RPMI7951 (cell line): ENCODE data around the gene NFKB1. TPM values are rescaled to one million over a fixed set of nuclear protein-coding genes. Genes with fewer than 3 reads are reported as not detected.

Source experiments
- DNase-seq: peaks from one replicate; pipeline ENCODE4 v3.0.0-alpha.2; 2012; ENCODE audit warnings: low read depth
- total RNA-seq: library from RNA; depleted of rRNA; stranded (reverse); fragments of >200 nt; shearing (Covaris generic); gene quantifications from 2 replicates; pipeline ENCODE4 v1.2.3, GENCODE V29; 2014

NFKB1 gene
- total RNA-seq, 1 experiment from 2014 or later: 19.1 TPM

GRCh38 chr4:102530986-102531385 is 29.8 kb downstream of the NFKB1 start:
- DNase-seq: no peak

- DNase-seq: no peak
Measured at GRCh38 chr4:102531462-102531861, 30.3 kb downstream of the NFKB1 start.

- DNase-seq: no peak
Measured at GRCh38 chr4:102533348-102533747, 32.2 kb downstream of the NFKB1 start.

GRCh38 chr4:102533904-102534303 is 32.7 kb downstream of the NFKB1 start:
- DNase-seq: no peak

GRCh38 chr4:102534845-102535244 is 33.7 kb downstream of the NFKB1 start:
- no peak for DNase-seq

- peak; percentile 72 for DNase-seq
Measured at GRCh38 chr4:102535398-102536082, 34.4 kb downstream of the NFKB1 start.

- no peak for DNase-seq
Measured at GRCh38 chr4:102536768-102537167, 35.6 kb downstream of the NFKB1 start.

- DNase-seq: no peak
Measured at GRCh38 chr4:102537269-102537668, 36.1 kb downstream of the NFKB1 start.

- no peak for DNase-seq
Measured at GRCh38 chr4:102541697-102542096, 40.5 kb downstream of the NFKB1 start.

- no peak for DNase-seq
Measured at GRCh38 chr4:102543030-102543928, 42.1 kb downstream of the NFKB1 start.

- DNase-seq: no peak
Measured at GRCh38 chr4:102546635-102547034, 45.5 kb downstream of the NFKB1 start.

GRCh38 chr4:102547973-102548372 is 46.8 kb downstream of the NFKB1 start:
- no peak for DNase-seq

GRCh38 chr4:102551958-102552565 is 50.9 kb downstream of the NFKB1 start:
- peak; percentile 74 for DNase-seq

- peak; percentile 15 for DNase-seq
Measured at GRCh38 chr4:102552781-102553180, 51.6 kb downstream of the NFKB1 start.

- no peak for DNase-seq
Measured at GRCh38 chr4:102553982-102554381, 52.8 kb downstream of the NFKB1 start.

GRCh38 chr4:102554482-102554881 is 53.3 kb downstream of the NFKB1 start:
- no peak for DNase-seq

GRCh38 chr4:102554992-102555391 is 53.8 kb downstream of the NFKB1 start:
- no peak for DNase-seq

GRCh38 chr4:102557636-102558035 is 56.5 kb downstream of the NFKB1 start:
- DNase-seq: no peak

- DNase-seq: no peak
Measured at GRCh38 chr4:102560115-102560514, 59.0 kb downstream of the NFKB1 start.

- DNase-seq: no peak
Measured at GRCh38 chr4:102560571-102561341, 59.6 kb downstream of the NFKB1 start.

GRCh38 chr4:102563000-102563399 is 61.8 kb downstream of the NFKB1 start:
- no peak for DNase-seq
